Suprapubic skin (tissue), 4 donors: Measurements from ENCODE around the gene GRIK5. TPM values are rescaled to one million over a fixed set of nuclear protein-coding genes. Genes with fewer than 3 reads are reported as not detected.

ENCODE experiments used
- DNase-seq, 2 donors: peaks; one replicate each; pipeline ENCODE4 v3.0.0-alpha.2; 2019; ENCODE audit warnings: low spot score in 2 of 2
- H3K27ac ChIP-seq: fragments of 200-600 bp; sonication (generic); one replicate; pipeline ENCODE4 v1.5.1; 2019
- H3K27me3 ChIP-seq: fragments of 200-600 bp; sonication (generic); one replicate; pipeline ENCODE4 v1.5.1; 2019
- H3K36me3 ChIP-seq: fragments of 200-600 bp; sonication (generic); one replicate; pipeline ENCODE4 v1.5.1; 2019
- H3K4me1 ChIP-seq: fragments of 200-600 bp; sonication (generic); one replicate; pipeline ENCODE4 v1.5.1; 2019
- H3K4me3 ChIP-seq: fragments of 200-600 bp; sonication (generic); one replicate; pipeline ENCODE4 v1.5.1; 2019; ENCODE audit warnings: mild to moderate bottlenecking
- H3K9me3 ChIP-seq: fragments of 200-600 bp; sonication (generic); one replicate; pipeline ENCODE4 v1.5.1; 2019
- EP300 ChIP-seq: sonication (generic); formaldehyde crosslinking; IDR thresholded peaks from one replicate; pipeline ENCODE4 v1.6.1; 2017; ENCODE audit warnings: antibody characterized with exemption
- POLR2A ChIP-seq, 2 donors: fragments of 450-650 bp; IDR thresholded peaks; one replicate each; pipeline ENCODE4 v1.6.1; 2017; ENCODE audit warnings: antibody characterized with exemption in 2 of 2, mild to moderate bottlenecking in 2 of 2, moderate library complexity in 2 of 2
- POLR2AphosphoS5 ChIP-seq, 3 donors: sonication (generic); formaldehyde crosslinking; IDR thresholded peaks; one replicate each; pipeline ENCODE4 v1.6.1; 2017; ENCODE audit warnings: antibody characterized with exemption in 3 of 3
- WGBS: methylation state at CpG from one replicate; pipeline ENCODE4 v1.1.5; 2018; 5-methylcytosine and 5-hydroxymethylcytosine counted together
- total RNA-seq, 4 donors: library from RNA; depleted of rRNA; stranded (reverse); fragments of >200 nt; gene quantifications; one replicate each; pipeline ENCODE4 v1.1.0, GENCODE V29; 2016
- TF ChIP-seq, protein P1 (sequence below), 2 donors: fragments of 200-600 bp in 1 of 2; fragments of 450-650 bp in 1 of 2; sonication (generic) in 1 of 2; IDR thresholded peaks; one replicate each; pipeline ENCODE4 v1.5.1; 2016 to 2019; ENCODE audit warnings: antibody characterized with exemption in 2 of 2, mild to moderate bottlenecking in 1 of 2, moderate library complexity in 1 of 2

GRIK5 gene
- total RNA-seq, 4 donors from 2014 or later, result 0.68 to 2.3 (median 1.1) TPM

DNA sequence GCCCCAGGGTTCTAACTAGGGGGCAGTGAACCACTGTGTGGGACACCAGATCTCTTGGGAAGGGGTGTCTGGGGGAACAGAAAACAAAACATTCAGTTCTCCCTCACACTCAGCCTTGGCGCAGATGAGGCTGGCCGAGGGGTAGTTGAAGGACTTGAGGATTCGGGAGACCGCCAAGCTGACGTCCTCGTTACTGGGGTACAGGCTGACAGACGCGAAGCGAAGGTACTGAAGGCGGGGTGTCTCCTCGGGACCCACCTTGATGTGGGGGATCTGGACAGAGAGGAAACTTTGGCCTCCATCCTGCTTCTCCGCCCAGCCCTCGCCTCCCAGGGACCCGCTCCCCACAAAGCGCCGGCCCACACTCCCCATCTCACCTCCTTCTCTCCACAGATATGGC is 7.6 kb downstream of the GRIK5 start:
- Histone ChIP-seq H3K4me1 (peaks cover 4% of the 10 kb centered on the region), H3K4me3 (no peak overlapping the region), H3K27ac (no peak overlapping the region), H3K9me3 (no peaks in the 10 kb centered on the region), H3K27me3 (peaks cover 22% of the 10 kb centered on the region), H3K36me3 (no peaks in the 10 kb centered on the region)
- TF ChIP-seq EP300 (no peak), POLR2A (IDR thresholded peaks at IDR 0.05) (no peak), POLR2AphosphoS5 (IDR thresholded peaks at IDR 0.05) (no peak)
- TF ChIP-seq, protein P1, sequence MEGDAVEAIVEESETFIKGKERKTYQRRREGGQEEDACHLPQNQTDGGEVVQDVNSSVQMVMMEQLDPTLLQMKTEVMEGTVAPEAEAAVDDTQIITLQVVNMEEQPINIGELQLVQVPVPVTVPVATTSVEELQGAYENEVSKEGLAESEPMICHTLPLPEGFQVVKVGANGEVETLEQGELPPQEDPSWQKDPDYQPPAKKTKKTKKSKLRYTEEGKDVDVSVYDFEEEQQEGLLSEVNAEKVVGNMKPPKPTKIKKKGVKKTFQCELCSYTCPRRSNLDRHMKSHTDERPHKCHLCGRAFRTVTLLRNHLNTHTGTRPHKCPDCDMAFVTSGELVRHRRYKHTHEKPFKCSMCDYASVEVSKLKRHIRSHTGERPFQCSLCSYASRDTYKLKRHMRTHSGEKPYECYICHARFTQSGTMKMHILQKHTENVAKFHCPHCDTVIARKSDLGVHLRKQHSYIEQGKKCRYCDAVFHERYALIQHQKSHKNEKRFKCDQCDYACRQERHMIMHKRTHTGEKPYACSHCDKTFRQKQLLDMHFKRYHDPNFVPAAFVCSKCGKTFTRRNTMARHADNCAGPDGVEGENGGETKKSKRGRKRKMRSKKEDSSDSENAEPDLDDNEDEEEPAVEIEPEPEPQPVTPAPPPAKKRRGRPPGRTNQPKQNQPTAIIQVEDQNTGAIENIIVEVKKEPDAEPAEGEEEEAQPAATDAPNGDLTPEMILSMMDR (IDR thresholded peaks at IDR 0.05), result no peak
- DNase-seq, result no peak
- WGBS, result 98% methylated on average over 16 of the region's 16 CpGs

GRCh38 chr19:42060117-42060516 is 9.9 kb downstream of the GRIK5 start:
- Histone ChIP-seq H3K27me3 (peaks cover 3% of the 10 kb centered on the region), H3K9me3 (no peaks in the 10 kb centered on the region), H3K27ac (no peak overlapping the region), H3K36me3 (no peaks in the 10 kb centered on the region), H3K4me3 (no peak overlapping the region), H3K4me1 (peaks cover 5% of the 10 kb centered on the region)
- no peak for DNase-seq
- WGBS, result 95% methylated on average over 3 of the region's 3 CpGs
- TF ChIP-seq POLR2AphosphoS5 (IDR thresholded peaks at IDR 0.05) (no peak), POLR2A (IDR thresholded peaks at IDR 0.05) (no peak), EP300 (no peak)
- TF ChIP-seq, protein P1 (IDR thresholded peaks at IDR 0.05), result no peak

DNA sequence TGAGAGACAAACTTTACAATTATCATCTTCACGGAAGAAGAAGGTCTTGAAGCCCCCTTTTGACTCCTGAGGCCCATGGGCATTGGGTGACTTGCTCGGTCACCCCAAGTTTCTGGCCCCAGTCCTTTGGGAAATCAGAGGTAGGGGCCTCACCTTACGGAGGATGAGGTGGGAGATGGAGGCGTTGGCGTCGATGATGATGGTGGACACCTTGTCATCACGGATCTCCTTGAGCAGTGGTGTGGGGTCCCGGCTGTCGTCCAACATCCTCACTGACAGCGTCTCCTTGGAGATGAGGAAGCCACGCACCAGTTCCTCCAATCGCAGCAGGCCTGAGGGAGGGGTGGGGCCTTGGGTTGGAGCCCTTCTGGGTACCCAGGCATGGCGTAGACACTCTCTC is 10.8 kb downstream of the GRIK5 start:
- WGBS, result 93% methylated on average over 11 of the region's 13 CpGs
- no peak overlapping the region for H3K4me3 ChIP-seq
- H3K4me1 ChIP-seq, result peaks cover 5% of the 10 kb centered on the region
- H3K27ac ChIP-seq, result no peak overlapping the region
- no peak for DNase-seq
- H3K36me3 ChIP-seq, result no peaks in the 10 kb centered on the region
- TF ChIP-seq POLR2AphosphoS5 (IDR thresholded peaks at IDR 0.05) (no peak), POLR2A (IDR thresholded peaks at IDR 0.05) (no peak)
- H3K27me3 ChIP-seq, result peaks cover 1% of the 10 kb centered on the region
- no peaks in the 10 kb centered on the region for H3K9me3 ChIP-seq

- 28% methylated on average over 7 of the region's 7 CpGs for WGBS
- H3K4me3 ChIP-seq, result no peak overlapping the region
- no peak for TF ChIP-seq POLR2A (IDR thresholded peaks at IDR 0.05)
- TF ChIP-seq EP300, result no peak
- TF ChIP-seq, protein P1 (IDR thresholded peaks at IDR 0.05), result no peak
- TF ChIP-seq POLR2AphosphoS5 (IDR thresholded peaks at IDR 0.05), result no peak
Measured at GRCh38 chr19:42057846-42058245, 12.2 kb downstream of the GRIK5 start.

DNA sequence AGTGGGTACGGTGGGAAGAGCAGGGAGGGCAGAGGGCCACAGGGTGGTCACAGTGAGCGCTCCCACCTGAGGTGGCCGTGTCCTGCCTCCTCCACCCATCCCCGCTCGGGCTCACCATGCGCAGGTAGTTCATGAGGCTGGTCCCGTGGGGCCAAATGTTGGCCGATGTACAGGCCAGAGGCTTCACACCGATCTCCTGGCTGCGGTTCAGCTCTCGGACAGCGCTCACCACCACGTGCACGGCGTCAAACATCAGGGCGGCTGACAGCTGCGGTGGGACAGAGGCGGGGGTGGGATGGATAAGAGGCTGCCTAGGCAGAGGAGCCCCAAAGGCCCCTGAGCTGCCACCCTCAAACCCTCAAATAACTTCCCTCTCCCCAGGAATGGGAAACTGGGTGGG is 15.8 kb downstream of the GRIK5 start:
- Histone ChIP-seq H3K9me3 (no peaks in the 10 kb centered on the region), H3K4me1 (peaks cover 30% of the 10 kb centered on the region), H3K27ac (no peak overlapping the region), H3K36me3 (no peaks in the 10 kb centered on the region), H3K4me3 (no peak overlapping the region), H3K27me3 (peaks cover 4% of the 10 kb centered on the region)
- WGBS, result 86% methylated on average over 18 of the region's 18 CpGs
- DNase-seq, result no peak
- TF ChIP-seq, protein P1 (IDR thresholded peaks at IDR 0.05), result no peak
- TF ChIP-seq POLR2A (IDR thresholded peaks at IDR 0.05), result no peak
- no peak for TF ChIP-seq POLR2AphosphoS5 (IDR thresholded peaks at IDR 0.05)
- no peak for TF ChIP-seq EP300

More at GRCh38 chr19:42057846-42058245, 12.2 kb downstream of the GRIK5 start:
- Histone ChIP-seq H3K27me3 (peaks cover 4% of the 10 kb centered on the region), H3K27ac (no peak overlapping the region), H3K36me3 (no peaks in the 10 kb centered on the region), H3K4me1 (peaks cover 12% of the 10 kb centered on the region), H3K9me3 (no peaks in the 10 kb centered on the region)
- no peak for DNase-seq
